Mucosa of stomach (tissue), 1 donor: Measurements from ENCODE around the gene NAA30.
"Not testable (repeated sequence)": the region's sequence is repeated elsewhere in the genome, so short reads cannot be mapped to it uniquely, and the experiment has no call there.

Source experiments
- H3K27me3 ChIP-seq: one replicate; pipeline ENCODE4 v1.7.0; 2013; ENCODE audit warnings: mild to moderate bottlenecking, low read length; ENCODE audit not compliant: control insufficient read depth, insufficient read depth
- H3K36me3 ChIP-seq: one replicate; pipeline ENCODE4 v1.7.0; 2013; ENCODE audit warnings: low read length; ENCODE audit not compliant: control insufficient read depth, insufficient read depth
- H3K4me1 ChIP-seq: one replicate; pipeline ENCODE4 v1.7.0; 2013; ENCODE audit warnings: mild to moderate bottlenecking, low read length; ENCODE audit not compliant: control insufficient read depth, insufficient read depth
- H3K4me3 ChIP-seq: one replicate; pipeline ENCODE4 v1.7.0; 2013; ENCODE audit warnings: low read length
- H3K9ac ChIP-seq: one replicate; pipeline ENCODE4 v1.7.0; 2013; ENCODE audit warnings: mild to moderate bottlenecking, low read length, moderate library complexity
- H3K9me3 ChIP-seq: one replicate; pipeline ENCODE4 v1.7.0; 2013; ENCODE audit warnings: mild to moderate bottlenecking, low read length, moderate library complexity; ENCODE audit not compliant: control insufficient read depth
- donor health status: Pancreatic carcinoma.

NAA30 gene

GRCh38 chr14:57390037-57390805 is at the start of gene NAA30:
TSS of gene NAA30 (plus strand) at chr14:57390586. CDS start at chr14:57390958, 372 bp downstream.
- peak within 1 kb of the TSS; percentile 76 for H3K9ac ChIP-seq
- peak within 1 kb of the TSS; percentile 72 for H3K4me3 ChIP-seq
- H3K9me3 ChIP-seq = no peaks in the 10 kb centered on the region
- peaks cover 6% of the 10 kb centered on the region for H3K27me3 ChIP-seq
- H3K36me3 ChIP-seq = no peaks in the 10 kb centered on the region
- peaks cover 4% of the 10 kb centered on the region for H3K4me1 ChIP-seq

DNA sequence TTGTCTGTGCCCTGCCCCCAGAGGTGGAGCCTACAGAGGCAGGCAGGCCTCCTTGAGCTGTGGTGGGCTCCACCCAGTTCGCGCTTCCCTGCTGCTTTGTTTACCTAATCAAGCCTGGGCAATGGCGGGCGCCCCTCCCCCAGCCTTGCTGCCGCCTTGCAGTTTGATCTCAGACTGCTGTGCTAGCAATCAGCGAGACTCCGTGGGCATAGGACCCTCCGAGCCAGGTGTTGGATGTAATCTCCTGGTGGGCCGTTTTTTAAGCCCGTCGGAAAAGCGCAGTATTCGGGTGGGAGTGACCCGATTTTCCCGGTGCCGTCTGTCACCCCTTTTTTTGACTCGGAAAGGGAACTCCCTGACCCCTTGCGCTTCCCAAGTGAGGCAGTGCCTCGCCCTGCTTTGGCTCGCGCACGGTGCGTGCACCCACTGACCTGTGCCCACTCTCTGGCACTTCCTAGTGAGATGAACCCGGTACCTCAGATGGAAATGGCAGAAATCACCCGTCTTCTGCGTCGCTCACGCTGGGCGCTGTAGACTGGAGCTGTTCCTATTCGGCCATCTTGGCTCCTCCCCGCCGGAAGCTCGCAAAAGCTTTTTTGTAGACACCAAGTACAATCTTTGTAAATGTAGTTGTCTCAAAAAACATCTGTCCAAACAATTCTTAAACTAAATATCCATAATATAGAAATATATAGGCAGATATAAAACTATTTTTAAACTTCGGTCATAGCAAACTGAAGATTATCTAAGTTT is 46.7 kb upstream of the NAA30 start:
- not testable (repeated sequence) for H3K36me3 ChIP-seq, H3K4me1 ChIP-seq, H3K4me3 ChIP-seq, H3K9ac ChIP-seq, H3K27me3 ChIP-seq, H3K9me3 ChIP-seq

GRCh38 chr14:57345106-57345505 is 45.3 kb upstream of the NAA30 start:
- H3K4me1 ChIP-seq = no peaks in the 10 kb centered on the region
- H3K36me3 ChIP-seq = no peaks in the 10 kb centered on the region
- no peak overlapping the region for H3K9ac ChIP-seq
- H3K4me3 ChIP-seq = no peak overlapping the region
- no peaks in the 10 kb centered on the region for H3K27me3 ChIP-seq
- no peaks in the 10 kb centered on the region for H3K9me3 ChIP-seq

GRCh38 chr14:57346741-57347140 is 43.6 kb upstream of the NAA30 start:
- no peaks in the 10 kb centered on the region for H3K27me3 ChIP-seq
- H3K4me3 ChIP-seq = no peak overlapping the region
- no peaks in the 10 kb centered on the region for H3K9me3 ChIP-seq
- no peak overlapping the region for H3K9ac ChIP-seq
- H3K36me3 ChIP-seq = no peaks in the 10 kb centered on the region
- no peaks in the 10 kb centered on the region for H3K4me1 ChIP-seq

- no peaks in the 10 kb centered on the region for H3K36me3 ChIP-seq
Observed at GRCh38 chr14:57352396-57353170, 37.8 kb upstream of the NAA30 start.

DNA sequence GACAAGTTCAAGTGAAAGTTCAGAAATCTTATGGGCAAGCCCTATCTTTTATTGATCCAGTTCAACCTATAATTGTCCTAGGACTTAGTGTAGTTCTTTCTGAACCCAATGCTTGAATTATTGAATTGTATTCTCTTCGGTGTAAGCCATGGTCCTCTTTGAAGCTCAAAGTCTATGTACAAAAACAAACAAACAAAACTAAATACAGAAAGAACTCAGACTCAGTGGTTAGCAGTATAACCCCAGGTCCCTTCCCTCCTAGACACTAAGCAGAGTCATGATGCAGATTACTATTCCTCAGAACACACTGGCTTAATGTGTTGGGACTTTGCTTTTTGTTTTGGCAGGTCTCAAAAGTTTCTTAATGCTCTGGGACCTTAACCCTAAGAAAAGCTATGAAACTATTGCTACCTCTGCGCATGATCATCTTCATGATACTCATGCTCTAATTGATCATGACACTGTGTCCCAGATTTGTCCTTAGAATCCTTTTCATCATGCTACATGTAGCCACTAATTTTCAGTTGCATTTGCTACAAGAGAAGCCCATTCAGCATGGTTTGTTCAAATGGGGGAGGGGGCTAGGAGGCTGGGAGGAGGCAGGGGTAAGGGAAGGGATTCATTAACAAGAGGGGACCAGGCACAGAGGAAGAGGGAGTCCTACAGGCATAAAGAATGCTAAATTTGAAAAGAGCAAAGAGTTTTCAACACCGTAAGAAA is 35.1 kb upstream of the NAA30 start:
- no peak overlapping the region for H3K4me3 ChIP-seq
- H3K4me1 ChIP-seq = no peaks in the 10 kb centered on the region
- H3K27me3 ChIP-seq = no peaks in the 10 kb centered on the region
- no peaks in the 10 kb centered on the region for H3K9me3 ChIP-seq
- H3K9ac ChIP-seq = no peak overlapping the region
- H3K36me3 ChIP-seq = no peaks in the 10 kb centered on the region

More at GRCh38 chr14:57352396-57353170, 37.8 kb upstream of the NAA30 start:
- no peaks in the 10 kb centered on the region for H3K9me3 ChIP-seq
- H3K4me1 ChIP-seq = no peaks in the 10 kb centered on the region
- no peaks in the 10 kb centered on the region for H3K27me3 ChIP-seq
- H3K4me3 ChIP-seq = no peak overlapping the region
- H3K9ac ChIP-seq = no peak overlapping the region

- H3K36me3 ChIP-seq = no peaks in the 10 kb centered on the region
- H3K9ac ChIP-seq = no peak overlapping the region
- H3K4me1 ChIP-seq = no peaks in the 10 kb centered on the region
- no peak overlapping the region for H3K4me3 ChIP-seq
- peaks cover 8% of the 10 kb centered on the region for H3K27me3 ChIP-seq
- no peaks in the 10 kb centered on the region for H3K9me3 ChIP-seq
Observed at GRCh38 chr14:57362361-57362760, 28.0 kb upstream of the NAA30 start.

- Histone ChIP-seq H3K9me3 (no peaks in the 10 kb centered on the region), H3K4me3 (no peak overlapping the region), H3K36me3 (no peaks in the 10 kb centered on the region), H3K4me1 (no peaks in the 10 kb centered on the region), H3K9ac (no peak overlapping the region), H3K27me3 (peaks cover 8% of the 10 kb centered on the region)
Observed at GRCh38 chr14:57364659-57365450, 25.5 kb upstream of the NAA30 start.

GRCh38 chr14:57370187-57370586 is 20.2 kb upstream of the NAA30 start:
- not testable (repeated sequence) for H3K27me3 ChIP-seq, H3K4me3 ChIP-seq, H3K4me1 ChIP-seq, H3K36me3 ChIP-seq, H3K9me3 ChIP-seq, H3K9ac ChIP-seq

- H3K9ac ChIP-seq = no peak overlapping the region
- H3K36me3 ChIP-seq = no peaks in the 10 kb centered on the region
- peaks cover 3% of the 10 kb centered on the region for H3K27me3 ChIP-seq
- H3K4me3 ChIP-seq = no peak overlapping the region
- H3K9me3 ChIP-seq = no peaks in the 10 kb centered on the region
- no peaks in the 10 kb centered on the region for H3K4me1 ChIP-seq
Observed at GRCh38 chr14:57371013-57371412, 19.4 kb upstream of the NAA30 start.

DNA sequence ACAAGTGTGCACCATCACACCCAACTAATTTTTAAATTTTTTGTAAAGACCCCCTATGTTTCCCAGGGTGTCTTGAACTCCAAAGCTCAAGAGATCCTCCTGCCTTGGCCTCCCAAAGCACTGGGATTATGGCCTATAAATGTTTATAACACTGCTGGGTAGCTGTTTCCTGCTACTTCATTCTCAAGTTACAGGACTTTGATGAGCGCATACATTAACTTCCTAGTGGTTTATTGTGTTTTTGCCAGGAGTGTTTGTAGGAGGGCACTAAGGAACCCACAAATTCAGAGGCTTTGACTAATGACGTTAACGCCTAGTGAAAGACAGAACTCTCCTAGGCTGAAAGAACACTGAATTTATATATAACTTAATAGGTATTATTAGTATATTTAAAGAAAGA is 15.2 kb upstream of the NAA30 start:
- Histone ChIP-seq H3K36me3 (no peaks in the 10 kb centered on the region), H3K4me3 (no peak overlapping the region), H3K9me3 (no peaks in the 10 kb centered on the region), H3K4me1 (no peaks in the 10 kb centered on the region), H3K9ac (no peak overlapping the region), H3K27me3 (peaks cover 8% of the 10 kb centered on the region)
